Osteoblast (primary cell): ENCODE results near the gene AGTPBP1. TPM values are rescaled to one million over a fixed set of nuclear protein-coding genes. Genes with fewer than 3 reads are reported as not detected.

Experiments used
- DNase-seq: peaks from one replicate; pipeline ENCODE4 v3.0.0; 2011; ENCODE audit warnings: low spot score, mixed read lengths; ENCODE audit not compliant: insufficient read length; ENCODE audit errors: missing footprints
- H2AFZ ChIP-seq: 2 replicates; pipeline ENCODE4 v1.6.0; 2011; ENCODE audit warnings: mild to moderate bottlenecking, low read length
- H3K27ac ChIP-seq: 2 replicates; pipeline ENCODE4 v1.5.1; 2011; ENCODE audit warnings: mild to moderate bottlenecking, low read depth, low read length, moderate library complexity
- H3K27me3 ChIP-seq: 2 replicates; pipeline ENCODE4 v1.6.0; 2012; ENCODE audit warnings: mild to moderate bottlenecking, control low read depth, inconsistent platforms, low read length, moderate library complexity; ENCODE audit not compliant: insufficient read depth
- H3K36me3 ChIP-seq: 2 replicates; pipeline ENCODE4 v1.5.1; 2011; ENCODE audit warnings: mild to moderate bottlenecking, low read length, control low read depth, moderate library complexity; ENCODE audit not compliant: insufficient read depth
- H3K4me1 ChIP-seq: 2 replicates; pipeline ENCODE4 v1.5.1; 2011; ENCODE audit warnings: mild to moderate bottlenecking, low read length, control low read depth, moderate library complexity; ENCODE audit not compliant: insufficient read depth
- H3K4me2 ChIP-seq: 2 replicates; pipeline ENCODE4 v1.6.0; 2011; ENCODE audit warnings: mild to moderate bottlenecking, low read length; ENCODE audit not compliant: insufficient read depth
- H3K4me3 ChIP-seq: fragments of 200-600 bp; sonication (generic); 3 replicates; pipeline ENCODE4 v1.5.1; 2012; ENCODE audit warnings: mild to moderate bottlenecking, low read length, inconsistent platforms; ENCODE audit not compliant: insufficient read depth
- H3K79me2 ChIP-seq: 2 replicates; pipeline ENCODE4 v1.6.0; 2012; ENCODE audit warnings: mild to moderate bottlenecking, low read length, control low read depth, inconsistent platforms; ENCODE audit not compliant: insufficient read depth
- H3K9me3 ChIP-seq: 2 replicates; pipeline ENCODE4 v1.5.1; 2011; ENCODE audit warnings: low read depth, low read length, control low read depth
- H4K20me1 ChIP-seq: 2 replicates; pipeline ENCODE4 v1.6.0; 2012; ENCODE audit warnings: mild to moderate bottlenecking, low read length, control low read depth; ENCODE audit not compliant: insufficient read depth
- CTCF ChIP-seq: IDR thresholded peaks from 2 replicates; pipeline ENCODE4 v1.5.1; 2011; ENCODE audit warnings: mild to moderate bottlenecking, low read depth, low read length, moderate library complexity; ENCODE audit errors: extremely low read depth
- total RNA-seq: library from RNA; depleted of rRNA; stranded (reverse); fragments of >200 nt; gene quantifications from 2 replicates; pipeline ENCODE4 v1.2.3, GENCODE V29; 2012

AGTPBP1 gene
- total RNA-seq, 1 donor = 17.0 TPM

GRCh38 chr9:85688361-85688760 lies 53.4 kb downstream of the AGTPBP1 start:
- Histone ChIP-seq H3K9me3 (no peaks in the 10 kb centered on the region), H3K27me3 (no peaks in the 10 kb centered on the region), H3K36me3 (no peaks in the 10 kb centered on the region), H3K27ac (no peak overlapping the region), H2AFZ (no peak overlapping the region), H4K20me1 (no peaks in the 10 kb centered on the region), H3K79me2 (no peaks in the 10 kb centered on the region), H3K4me2 (no peak overlapping the region), H3K4me1 (no peaks in the 10 kb centered on the region), H3K4me3 (no peak overlapping the region)
- TF ChIP-seq CTCF = no peak
- no peak for DNase-seq

DNA sequence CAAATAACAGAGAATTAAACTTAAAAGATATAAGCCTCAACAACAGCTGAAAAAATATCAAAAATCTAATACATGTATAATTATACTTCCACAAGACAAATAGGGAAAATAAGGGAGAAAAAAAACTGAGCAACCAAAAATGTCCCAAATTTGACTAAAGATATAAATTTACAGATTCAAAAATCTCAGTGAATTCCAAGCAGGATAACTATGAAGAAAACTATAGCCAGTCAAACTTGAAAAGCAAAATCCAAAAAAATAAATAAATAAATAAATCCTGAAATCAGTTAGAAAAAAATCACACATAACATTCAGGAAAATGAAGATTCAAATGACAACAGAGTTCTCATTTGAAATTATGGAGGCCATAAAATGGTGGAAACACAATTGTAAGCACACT lies 56.7 kb downstream of the AGTPBP1 start:
- no peak for TF ChIP-seq CTCF
- H3K27ac ChIP-seq = no peak overlapping the region
- H3K9me3 ChIP-seq = no peaks in the 10 kb centered on the region
- no peaks in the 10 kb centered on the region for H3K27me3 ChIP-seq
- no peak overlapping the region for H3K4me2 ChIP-seq
- H3K4me1 ChIP-seq = no peaks in the 10 kb centered on the region
- H3K36me3 ChIP-seq = no peaks in the 10 kb centered on the region
- no peaks in the 10 kb centered on the region for H4K20me1 ChIP-seq
- no peak for DNase-seq
- H2AFZ ChIP-seq = no peak overlapping the region
- H3K4me3 ChIP-seq = no peak overlapping the region
- H3K79me2 ChIP-seq = no peaks in the 10 kb centered on the region

- no peaks in the 10 kb centered on the region for H3K36me3 ChIP-seq
- H2AFZ ChIP-seq = no peak overlapping the region
- H3K4me2 ChIP-seq = no peak overlapping the region
- no peaks in the 10 kb centered on the region for H3K4me1 ChIP-seq
- no peak overlapping the region for H3K4me3 ChIP-seq
- no peaks in the 10 kb centered on the region for H3K27me3 ChIP-seq
- no peak for DNase-seq
- no peaks in the 10 kb centered on the region for H3K79me2 ChIP-seq
- no peaks in the 10 kb centered on the region for H4K20me1 ChIP-seq
- H3K9me3 ChIP-seq = no peaks in the 10 kb centered on the region
- no peak for TF ChIP-seq CTCF
- no peak overlapping the region for H3K27ac ChIP-seq
Observed at GRCh38 chr9:85676790-85677189, 65.0 kb downstream of the AGTPBP1 start.

DNA sequence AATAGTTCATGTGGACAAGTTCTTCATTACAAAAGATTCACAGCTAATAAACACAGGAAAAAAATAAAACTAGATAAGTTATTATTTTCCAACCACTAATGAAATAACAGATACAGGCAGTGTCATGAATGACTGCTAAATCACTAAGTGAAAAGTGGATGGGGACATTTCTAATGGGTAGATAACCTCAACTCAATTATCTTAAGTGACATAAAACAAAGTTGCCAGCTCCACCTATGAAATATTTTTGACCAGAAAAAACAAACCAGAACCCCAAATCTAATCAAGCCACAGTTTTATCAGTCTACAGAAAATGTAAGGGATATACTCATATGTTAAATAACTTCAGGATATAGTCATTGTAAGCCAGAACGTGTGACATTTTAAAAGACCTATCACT lies 74.4 kb downstream of the AGTPBP1 start:
- Histone ChIP-seq H3K4me3 (no peak overlapping the region), H3K9me3 (no peaks in the 10 kb centered on the region), H3K36me3 (no peaks in the 10 kb centered on the region), H2AFZ (no peak overlapping the region), H3K27ac (no peak overlapping the region), H3K4me1 (no peaks in the 10 kb centered on the region), H4K20me1 (no peaks in the 10 kb centered on the region), H3K79me2 (no peaks in the 10 kb centered on the region), H3K27me3 (no peaks in the 10 kb centered on the region), H3K4me2 (no peak overlapping the region)
- no peak for TF ChIP-seq CTCF
- no peak for DNase-seq
